Amygdala (tissue), 56 donors: ENCODE measurements around the gene PURA.
"Not testable (repeated sequence)": the region's sequence is repeated elsewhere in the genome, so short reads cannot be mapped to it uniquely, and the experiment has no call there.

Source experiments
- DNase-seq, 56 donors: peaks; one replicate each; lab custom pipeline; 2025; lab: John Stamatoyannopoulos, UW

Gene PURA

GRCh38 chr5:140154710-140155381 is 40.9 kb downstream of the PURA start:
- DNase-seq = not testable (repeated sequence)

GRCh38 chr5:140157032-140157781 is 43.3 kb downstream of the PURA start:
- peak; percentile 51 to 99 (median 89) for DNase-seq

DNA sequence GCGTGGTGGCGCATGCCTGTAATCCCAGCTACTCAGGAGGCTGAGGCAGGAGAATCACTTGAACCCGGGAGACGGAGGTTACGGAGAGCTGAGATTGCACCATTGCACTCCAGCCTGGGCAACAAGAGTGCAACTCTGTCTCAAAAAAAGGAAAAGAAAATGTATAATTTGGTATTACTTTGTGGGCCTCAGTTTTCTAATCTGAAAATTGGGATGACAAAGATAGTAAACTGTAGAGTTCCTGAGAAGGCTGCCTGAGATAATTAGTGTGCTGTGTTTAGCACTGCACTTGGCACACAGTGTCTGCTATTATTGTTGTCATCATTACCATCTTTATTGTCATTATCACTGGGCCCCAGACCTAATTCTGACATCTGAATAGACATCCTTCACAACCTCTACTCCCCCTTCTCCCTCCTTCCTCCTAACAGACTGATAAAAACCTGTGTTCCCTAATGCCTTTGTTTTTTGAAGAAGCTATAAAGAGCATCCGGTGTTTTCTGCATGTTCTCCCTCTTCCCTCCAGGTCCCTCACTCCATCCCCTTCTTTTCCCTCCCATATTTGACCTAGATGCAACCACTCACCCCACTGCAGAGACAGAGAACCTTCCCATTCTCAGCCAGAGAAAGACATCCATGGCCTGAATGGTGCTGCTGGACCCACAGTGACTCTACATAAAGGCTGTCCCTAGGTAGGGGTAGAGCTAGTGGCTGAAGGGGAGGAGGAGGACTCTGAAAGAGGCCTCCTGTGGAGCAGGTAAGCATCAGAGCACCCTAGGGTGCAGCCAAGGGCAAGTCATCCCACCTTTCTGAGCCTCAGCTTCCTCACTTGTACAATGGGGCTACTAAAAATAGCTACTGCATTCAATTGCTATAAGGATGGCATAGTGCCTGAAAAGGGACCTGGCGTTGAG is 45.4 kb downstream of the PURA start:
- DNase-seq = no peak

- no peak for DNase-seq
These were observed 48.4 kb downstream of the PURA start for GRCh38 chr5:140162275-140162674.

GRCh38 chr5:140162781-140163180 is 48.9 kb downstream of the PURA start:
- no peak for DNase-seq

DNA sequence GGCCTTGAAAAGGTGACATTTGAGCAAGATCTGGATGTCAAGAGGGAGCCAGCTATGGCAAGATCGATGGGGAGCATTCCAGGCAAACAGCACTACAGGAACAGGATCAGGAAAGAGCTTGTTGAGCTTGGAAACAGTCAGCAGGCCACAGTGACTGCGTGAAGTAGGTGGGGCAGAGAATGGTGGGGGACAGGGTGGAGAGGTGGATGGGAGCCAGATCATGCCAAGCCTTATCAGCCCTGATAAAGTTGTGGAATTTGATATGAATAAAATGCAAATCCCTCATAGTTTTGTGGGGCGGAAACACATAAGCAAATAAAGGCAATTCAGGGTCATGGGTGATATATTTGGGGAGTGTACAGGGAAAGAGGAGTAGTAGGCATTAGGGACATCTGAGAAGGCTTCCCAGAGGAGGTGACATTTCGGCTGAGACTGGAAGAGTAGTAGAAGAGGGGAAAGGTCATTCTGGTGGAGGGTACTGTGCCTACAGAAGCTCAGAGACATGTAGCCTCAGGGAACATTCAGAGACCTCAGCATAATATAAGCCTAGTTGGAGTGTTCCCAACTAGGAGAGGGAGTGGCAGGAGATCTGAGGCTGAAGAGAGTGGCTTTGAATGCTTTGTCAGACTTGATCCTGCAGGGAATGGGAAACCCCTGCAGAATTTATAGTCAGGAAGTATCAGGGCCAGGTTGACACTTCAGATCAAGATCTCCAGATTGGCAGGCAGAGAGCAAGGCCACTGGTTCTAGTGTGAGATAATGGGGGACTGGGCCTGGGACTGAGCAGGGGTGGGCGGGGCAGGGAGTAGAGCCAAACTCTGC is 51.4 kb downstream of the PURA start:
- DNase-seq = no peak

DNA sequence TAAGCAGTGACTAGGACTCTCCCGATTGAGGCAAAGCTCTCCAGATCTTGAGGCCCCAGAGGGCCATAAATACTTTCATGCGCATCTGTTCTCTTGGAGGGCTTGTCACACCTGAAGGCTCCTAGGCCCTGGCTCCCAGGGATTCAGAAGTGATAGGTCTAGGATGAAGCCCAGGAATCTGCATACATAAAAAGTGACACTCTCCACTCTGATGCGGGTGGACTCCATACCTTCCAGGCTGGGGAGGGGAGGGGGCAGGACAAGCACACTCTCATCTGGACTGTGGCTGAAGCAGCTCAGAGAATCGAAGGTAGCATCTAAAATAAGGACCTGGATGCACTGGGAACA is 52.0 kb downstream of the PURA start:
- no peak for DNase-seq

DNA sequence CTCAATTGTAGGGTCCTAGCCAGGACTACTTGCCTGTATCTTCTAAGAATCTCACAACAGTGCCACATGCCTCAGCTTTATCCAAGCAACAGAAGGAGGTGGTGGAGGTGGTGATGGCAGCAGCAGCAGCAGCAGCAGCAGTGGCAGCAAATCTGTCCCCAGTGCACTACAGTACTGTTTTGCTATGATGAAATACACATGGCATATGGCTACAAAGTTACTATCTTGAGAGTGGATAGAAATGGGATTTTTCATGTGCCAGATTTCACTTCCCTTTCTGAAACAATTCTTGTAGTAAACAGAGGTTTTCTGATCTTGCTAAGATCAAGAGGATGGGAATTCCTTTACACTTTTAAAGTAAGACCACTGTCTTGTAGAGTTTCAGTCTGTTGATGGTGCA is 53.0 kb downstream of the PURA start:
- peak in 1 of 56 donors; percentile 27 for DNase-seq

GRCh38 chr5:140168371-140168770 is 54.5 kb downstream of the PURA start:
- no peak for DNase-seq

GRCh38 chr5:140169410-140169809 is 55.5 kb downstream of the PURA start:
- DNase-seq = no peak

DNA sequence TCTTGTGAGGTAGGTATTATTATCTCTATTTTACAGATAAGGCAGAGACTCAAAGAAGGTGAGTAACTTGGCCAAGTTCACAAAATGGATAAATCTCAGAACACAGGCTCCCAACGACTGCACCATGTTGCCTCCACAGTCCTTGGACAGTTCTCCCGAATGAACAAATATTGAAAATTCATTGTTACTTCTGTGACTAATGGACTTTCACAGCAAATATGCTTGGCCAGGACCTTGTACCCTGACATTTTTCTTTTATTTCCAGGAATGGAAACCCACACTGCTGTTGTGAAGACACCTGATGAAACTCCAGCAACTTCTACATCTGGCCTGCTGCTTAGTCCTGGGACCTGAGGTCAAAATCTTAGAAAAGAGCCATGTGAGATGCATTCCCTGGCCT is 58.6 kb downstream of the PURA start:
- DNase-seq = no peak

GRCh38 chr5:140174014-140174413 is 60.1 kb downstream of the PURA start:
- DNase-seq = no peak

DNA sequence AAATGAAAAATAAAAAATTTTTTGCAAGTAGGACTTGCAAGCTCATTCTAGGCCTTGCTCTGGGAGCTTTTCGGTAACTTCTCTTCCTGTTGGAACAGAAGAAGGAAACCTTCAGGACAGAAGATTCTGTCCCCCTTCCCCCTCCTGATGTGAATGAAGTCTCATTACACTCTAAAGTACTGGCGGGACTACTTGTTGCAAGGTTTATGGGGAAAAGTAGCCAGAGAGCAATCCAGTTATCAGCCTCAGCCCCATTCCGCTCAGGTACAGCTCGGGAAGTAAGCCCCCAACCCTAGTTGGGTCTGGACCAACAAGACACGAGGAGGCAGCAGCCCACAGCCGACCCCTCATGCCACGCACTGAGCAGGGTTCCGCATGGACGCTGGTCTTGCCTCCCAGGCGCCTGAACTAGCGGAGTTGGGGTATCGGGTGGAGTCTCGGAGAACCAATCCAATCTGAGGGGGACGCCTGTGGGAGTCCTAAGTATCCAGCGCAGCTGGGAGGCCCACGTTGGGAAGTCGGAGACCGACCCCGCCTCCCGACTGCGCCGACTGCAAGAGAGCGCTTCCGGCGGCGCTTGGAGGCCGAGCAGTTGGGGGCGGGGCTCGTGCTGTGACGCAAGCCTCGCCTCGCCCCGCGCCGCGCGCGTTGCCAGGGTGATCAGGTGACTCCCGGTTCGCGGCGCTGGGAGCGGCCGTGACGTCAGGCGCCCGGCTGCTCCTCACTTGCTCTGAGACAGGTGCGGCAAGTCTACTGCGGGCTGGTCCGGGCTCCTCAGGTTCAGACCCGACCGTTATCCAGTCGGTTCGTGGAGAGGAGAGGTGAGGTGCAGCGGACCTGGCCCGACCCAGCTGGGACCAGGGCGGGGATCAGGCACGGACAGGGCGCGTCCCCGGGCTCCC is 60.8 kb downstream of the PURA start, which contains the start of gene CYSTM1:
CYSTM1 (plus strand) TSS at position 724 of the 902 bp plus-strand sequence. CDS start 19,278 bp downstream, outside the sequence.
- DNase-seq = peak; percentile 30 to 97 (median 87)
